GM21717 (cell line): ENCODE measurements around the gene FCN2.

Source experiments
- ATAC-seq: cut with Tn5 transposase; IDR thresholded peaks from one replicate; pipeline ENCODE4 v1.9.1; 2021; ENCODE audit warnings: mild to moderate bottlenecking, moderate library complexity; ENCODE audit not compliant: unreplicated experiment

The FCN2 gene

DNA sequence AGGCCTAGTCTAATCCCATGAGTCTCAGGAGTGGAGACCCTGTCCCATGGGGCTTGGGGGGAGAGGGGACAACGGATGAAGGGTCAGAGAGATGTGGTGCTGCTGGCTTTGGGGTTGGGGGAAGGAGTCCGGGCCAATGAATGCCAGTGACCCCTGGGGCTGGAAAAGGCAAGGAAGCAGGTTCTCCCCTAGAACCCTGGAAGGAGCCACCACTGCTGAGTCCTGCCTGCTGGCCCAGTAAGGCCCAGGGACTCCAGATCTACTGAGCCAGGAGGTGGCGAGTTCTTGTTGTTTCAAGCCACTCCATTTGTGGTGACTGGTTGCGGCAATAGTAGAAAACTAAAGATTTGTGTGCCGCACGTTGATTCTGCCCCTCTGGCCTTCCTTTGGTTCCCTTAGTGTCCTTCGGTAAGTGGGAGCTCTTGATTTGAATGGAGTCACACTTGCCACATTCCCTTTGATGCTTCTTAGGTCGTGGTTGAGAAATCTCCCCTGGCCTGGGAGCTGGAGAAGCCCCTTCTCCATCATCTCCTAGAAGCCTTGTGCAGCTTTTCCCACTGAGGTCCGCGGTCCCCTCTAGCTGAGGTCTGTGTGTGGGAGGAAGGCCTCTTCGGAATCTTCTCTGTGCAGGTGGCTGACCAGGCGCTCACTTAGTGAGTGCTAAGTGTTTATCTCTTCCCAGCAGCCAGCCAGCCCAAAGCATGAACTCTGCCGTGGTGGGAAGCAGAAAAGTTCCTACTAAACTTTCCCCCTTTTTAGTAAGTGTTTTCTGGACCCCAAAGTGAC is 28.1 kb downstream of the FCN2 start:
- no peak for ATAC-seq

DNA sequence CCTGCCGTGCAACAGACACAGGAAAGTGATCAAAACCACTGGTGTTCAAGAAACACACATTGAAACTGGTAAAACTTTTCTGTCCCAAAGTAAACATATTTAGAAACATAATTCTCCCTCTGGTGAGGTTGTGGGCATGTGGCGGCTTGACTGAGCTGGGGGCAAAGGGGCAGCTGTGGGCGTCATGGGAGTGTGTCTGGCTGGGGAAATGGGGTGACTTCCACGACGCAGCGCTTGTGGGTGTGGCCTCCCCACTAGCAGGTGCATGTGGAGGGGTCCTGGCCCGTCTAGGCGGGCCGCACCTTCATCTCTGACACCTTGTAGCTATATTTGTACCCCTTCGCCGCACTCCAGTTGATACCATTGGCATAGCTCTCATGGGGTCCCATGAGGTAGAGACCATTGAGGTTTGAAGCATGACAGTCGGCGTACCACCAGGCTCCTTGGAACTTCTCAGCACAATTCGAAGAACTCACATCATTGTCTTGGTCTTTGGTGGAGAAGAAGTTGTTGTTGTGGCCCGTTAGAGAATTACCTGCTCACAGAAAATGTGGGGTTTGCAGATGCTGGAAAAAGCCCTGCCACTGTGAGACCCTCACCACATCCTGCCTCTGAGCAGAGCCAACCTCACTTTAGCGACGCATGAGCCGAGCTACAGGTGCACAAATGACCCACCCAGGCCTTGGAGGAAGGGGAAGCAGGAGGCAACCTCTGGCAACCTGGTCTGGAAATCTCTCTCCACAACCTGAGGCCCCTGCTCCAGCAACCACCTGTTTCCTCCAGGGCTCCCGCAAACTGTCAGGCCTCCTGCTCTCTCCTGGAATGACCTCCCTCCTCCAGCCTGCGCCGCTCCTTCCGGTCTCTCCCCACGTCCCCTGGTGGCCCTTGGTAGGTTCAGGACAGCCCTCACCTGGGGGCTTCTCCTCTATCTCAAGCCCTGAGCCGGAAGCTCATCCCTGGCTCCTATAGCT is 29.2 kb downstream of the FCN2 start:
- no peak for ATAC-seq

DNA sequence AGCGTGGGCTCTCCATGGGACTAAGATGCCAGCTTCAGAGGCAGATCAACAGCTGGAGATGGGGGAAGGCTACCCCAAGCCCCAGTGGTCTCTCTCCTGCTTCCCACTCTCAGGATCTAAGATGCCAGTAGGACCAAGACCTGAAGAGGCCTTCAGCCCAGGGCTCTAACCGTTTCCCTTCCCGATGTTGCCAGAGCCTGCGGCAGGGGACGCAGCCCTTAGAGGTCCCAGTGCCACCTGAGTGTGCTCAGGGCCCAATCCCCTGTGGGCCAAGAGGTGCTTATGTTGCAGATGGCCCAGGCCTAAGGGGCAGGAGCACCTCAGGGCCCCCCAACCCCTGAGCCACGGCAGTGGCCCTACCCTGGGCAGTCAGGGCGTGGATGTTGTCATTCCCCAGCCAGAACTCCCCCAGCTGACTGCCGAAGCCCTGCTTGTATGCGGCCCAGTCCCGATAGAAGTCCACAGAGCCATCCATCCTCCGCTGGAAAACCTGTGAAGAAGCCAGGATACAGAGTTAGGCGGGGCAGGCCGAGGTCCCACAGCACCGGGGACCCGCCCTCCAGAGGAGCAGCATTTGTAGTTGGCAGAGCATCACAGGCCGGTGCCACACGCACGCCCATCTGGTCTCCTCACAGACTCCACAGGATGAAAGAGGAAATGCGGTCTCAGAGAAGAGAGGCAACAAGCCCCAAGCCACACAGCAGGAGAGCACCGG is 31.7 kb downstream of the FCN2 start:
- ATAC-seq, result no peak

DNA sequence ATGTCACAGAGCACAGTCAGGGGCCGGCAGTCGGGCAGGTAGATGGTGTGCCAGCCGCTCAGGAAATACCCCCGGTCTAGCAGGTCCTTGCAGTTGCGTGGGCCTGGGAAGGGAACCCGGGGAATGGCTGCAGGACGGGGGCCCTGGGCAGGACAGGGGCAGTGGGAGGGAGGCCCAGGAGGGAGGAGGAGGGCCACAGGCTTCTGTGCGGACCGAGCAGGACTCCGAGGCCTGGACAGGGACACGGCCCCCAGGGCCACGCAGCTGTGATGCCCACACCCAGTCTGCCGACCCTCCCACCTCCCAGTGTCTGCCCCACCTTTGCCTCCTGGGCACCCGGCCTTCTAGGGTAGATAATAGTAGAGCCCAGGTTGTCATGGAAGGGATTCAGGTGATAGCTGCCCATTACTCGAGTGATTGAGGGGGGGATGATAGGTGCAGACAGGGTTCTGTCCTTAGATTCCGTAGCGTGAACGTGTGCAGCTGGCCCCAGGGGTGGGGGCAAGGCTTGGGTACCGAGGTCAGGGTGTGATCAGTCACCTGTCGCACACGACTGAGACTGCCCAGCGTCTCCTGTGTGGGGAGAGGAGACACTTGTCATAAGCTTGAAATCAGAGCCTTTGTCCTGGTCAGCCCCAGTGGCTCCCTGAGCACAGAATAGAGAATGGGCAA is 32.6 kb downstream of the FCN2 start:
- no peak for ATAC-seq

DNA sequence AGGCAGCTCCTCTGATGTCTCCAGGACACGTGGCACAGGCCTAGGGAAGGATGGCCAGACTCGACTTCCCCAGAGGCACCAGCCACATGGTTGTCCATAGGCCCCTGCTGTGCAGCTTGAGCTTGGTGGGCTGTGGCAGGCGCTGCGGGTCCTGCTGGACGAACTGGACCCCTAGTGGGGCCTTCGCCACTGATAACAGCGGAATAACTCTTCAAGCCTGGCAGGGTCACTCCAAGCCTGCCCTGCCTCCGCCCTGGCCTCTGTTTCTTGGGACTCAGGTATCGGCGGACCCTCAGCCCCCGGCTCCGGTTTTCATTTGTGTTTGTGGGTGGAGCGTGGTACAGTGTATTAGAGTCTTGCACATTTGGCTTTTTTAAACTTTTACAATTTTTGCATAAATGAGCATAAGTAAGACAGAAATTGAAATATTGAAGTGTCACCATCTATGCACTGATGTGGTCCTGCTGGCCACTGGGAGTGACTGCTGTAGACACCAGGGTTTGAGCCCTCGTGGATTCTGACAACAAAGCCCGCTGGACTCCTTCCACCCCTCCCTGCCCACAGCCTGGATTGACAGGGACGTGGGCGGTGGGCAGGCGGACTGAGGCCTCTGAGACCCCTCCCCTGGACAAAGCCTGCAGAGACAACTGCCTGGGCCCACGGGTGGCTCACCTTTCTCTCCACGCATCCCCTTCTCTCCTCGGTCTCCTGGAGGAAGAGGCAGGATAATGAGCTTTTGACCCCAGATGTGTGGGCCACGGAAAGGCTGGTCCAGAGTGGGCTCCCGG is 33.3 kb downstream of the FCN2 start:
- ATAC-seq, result no peak

DNA sequence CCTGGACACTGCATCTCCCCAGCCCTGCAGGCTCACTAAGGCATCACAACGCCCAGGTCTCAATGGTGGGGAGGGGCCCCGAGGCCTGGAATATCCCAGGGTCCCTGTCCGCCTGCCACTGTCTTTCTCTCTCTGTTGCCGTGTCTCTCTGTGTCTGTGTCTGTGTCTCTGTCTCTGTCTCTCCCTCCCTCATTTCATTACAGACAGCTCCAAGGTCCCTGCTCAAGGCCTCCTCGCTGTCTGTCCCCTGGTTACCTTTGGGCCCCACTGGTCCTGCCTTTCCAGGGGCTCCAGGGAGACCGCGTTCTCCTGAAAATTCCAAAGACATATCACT is 33.9 kb downstream of the FCN2 start:
- ATAC-seq, result no peak

DNA sequence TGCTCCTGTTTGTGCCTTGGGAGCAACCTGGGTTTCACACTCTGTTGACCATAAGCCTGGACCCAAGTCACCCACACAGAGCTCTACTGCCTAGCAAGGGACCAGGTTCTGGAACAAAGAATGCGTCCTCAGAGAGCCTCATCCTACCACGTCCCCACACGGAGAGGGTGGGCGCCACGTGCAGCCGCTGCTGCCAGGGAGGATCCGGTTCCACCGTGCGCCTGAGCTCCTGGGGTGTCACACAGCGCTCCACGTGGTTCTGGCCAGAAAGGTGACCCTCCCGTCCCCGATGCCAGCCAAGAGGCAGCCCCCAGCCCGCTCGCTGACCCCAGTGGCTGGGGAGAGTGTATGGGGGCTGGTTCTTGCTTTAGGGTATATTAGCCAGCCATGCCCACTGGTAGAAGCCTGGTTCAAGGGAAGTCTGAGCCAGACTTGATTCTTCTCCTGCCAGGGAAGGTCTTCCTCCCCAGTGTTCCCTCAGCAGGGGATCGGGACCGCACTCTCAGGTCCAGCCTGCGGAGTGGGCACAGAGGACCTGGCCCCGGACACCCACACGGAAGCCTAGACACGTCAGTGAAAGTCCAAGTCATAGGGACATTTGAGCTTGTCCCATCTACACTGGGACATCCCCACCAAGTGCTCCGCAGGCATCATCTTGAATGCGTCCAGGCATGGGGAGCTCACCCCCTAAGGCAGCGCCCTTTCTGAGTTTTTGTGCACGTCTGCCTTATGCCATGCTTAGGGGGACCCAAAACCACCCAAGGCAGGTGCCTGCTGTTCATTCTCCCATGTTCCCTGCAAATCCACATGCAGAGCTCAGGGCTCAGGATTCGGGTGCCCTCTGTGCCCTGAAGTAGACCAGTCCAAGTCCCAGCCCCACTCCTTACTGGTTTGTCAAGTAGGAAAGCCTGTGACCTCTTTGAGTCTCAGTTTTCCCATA is 34.7 kb downstream of the FCN2 start:
- ATAC-seq, result no peak

DNA sequence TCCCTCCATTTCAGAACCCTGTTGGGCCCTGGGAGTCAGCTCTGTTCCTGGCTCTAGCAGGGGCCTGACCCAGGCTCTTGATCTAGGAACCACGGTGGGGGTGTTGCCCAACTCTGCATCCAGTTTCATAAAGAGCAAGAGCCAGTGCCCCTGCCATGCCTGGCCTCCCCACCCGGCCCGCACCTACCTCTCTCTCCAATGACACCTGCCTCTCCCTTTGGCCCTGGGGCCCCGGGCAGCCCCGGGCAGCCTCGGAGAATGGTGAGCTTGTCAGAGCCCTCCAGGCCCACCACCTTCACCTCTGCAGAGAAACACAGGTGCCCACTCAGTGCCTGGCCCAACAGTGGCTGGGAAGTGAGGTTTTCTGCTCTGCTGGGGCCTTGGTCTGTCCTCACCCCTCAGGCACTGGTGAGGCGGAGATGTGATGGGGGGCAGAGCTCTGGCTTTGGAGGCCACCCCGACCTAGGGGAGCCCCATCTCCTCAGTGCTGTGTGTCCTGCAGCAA is 35.6 kb downstream of the FCN2 start:
- ATAC-seq, result no peak

DNA sequence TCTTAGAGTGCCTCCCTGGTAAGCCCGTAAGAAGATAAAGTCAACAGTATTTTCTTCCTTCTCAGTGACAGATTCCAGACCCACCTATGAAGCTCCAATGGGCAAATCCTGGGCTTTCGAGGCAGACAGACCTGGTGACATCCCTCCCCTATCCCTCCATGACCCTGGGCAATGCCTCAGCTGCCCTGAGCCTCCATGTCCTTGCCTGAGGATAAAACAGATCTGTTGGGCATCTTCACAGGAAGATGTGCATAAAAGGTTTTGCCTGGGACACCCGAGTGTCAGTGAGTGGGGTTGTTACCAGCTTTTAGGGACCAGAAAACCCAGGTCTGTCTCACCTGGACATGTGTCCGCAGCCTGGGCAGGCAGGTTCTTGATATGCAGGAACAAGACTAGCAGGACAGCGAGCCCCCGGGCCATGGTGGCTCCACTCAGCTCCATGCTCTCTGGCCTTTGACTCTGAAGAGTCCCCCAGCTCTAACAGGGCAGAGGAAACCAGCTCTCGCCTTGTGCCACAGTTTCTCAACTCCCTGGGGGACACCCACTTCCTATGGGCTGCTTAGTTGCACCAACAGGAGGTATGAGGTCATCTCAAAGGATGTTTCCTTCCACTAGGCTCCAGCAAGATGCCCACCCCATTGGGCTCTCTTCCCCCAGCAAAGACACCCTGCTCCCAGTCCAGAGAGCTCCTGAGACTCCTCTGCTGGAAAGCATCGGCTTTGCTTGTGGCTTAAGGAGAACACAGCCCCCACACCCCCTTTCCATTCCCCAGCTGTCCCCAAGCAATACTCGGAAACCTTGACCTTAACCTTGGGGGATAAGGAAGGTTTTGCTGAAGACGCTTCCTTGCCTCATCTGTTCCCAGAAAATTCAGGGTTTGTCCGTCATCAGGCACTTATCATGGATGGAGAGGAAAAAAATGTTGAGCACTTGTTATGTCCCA is 37.1 kb downstream of the FCN2 start, which contains the start of gene FCN1:
FCN1 (minus strand) TSS at position 482 of the 943 bp plus-strand sequence; CDS start at position 441, 41 bp downstream.
- ATAC-seq, result no peak

DNA sequence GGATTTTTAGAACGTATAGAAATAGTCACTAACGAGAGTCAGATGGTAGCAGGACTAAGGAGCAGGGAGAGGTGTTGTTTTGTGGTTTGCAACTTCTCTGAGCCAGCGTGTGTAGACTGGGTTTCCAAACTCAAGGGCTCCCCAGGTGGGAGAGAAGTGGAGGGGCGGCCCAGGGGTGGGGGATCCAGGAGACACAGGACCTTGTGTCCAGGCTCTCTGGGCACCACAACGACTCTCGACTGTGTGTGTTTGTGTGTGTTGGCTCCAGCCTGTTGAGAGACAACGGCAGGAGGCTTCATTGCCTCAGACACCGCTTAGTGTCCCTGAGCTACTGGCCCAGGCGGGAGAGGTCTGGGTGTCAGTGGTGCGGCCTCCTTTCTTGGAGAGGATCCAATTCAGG is 38.0 kb downstream of the FCN2 start:
- ATAC-seq, result no peak

DNA sequence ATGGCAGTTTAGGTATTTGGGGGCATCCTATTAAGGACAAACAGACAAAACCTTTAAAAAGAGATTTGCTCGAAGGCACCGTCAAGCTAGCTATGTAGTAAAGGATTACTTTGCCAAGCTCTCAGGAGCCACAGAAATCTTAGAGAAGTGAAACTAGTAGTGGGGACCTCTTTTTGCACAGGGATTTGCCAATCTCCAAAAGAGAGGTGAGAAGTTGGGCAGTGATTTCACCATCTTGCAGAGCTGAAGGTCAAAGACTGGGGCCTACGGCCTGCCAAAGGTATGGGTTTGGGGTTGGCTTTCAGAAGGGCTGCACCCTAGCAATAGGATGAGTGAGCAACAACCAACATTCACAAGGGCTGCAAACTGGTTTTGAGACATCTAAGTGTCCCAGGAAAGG is 38.7 kb downstream of the FCN2 start:
- ATAC-seq, result no peak

DNA sequence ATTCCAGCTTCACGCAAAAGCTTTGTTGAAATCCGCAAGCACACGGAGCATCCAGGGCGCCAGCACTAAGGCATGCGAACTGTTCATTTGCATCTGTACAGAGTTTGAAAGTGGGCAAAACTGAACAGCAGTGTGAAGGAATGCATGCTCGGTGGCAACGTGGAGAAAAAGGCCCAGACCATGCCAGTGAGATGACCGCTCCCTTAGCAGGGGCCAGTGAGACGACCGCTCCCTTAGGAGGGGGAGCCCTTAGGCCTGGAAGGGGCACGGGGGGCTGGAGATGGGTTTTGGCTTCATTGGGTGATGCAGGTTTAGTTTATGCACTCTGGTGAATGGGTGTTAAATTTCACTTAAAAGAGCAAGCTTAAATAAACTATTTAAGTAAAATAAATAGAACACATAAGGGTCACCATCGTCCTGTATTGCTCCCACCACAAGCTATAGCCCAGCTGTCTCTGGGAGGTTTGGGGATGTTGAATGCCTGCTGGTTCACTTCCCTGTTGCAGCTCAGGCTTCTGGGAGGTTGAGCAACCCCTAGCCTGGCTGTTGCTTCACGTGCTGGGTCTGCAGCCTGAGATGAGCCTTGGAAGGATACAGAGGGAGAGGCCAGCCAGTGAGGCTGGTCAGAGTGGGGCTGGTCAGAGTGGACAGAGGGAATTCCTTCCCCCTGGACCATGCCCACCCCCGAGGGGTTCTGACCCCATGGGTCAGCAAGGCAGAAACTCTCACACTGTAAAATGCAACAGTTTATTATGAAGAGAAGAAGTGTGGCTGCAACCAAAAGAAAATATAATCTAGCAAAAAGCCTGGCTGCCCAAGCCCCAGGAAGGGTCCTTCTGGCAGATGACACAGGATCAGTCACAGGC is 41.7 kb downstream of the FCN2 start:
- ATAC-seq, result no peak

DNA sequence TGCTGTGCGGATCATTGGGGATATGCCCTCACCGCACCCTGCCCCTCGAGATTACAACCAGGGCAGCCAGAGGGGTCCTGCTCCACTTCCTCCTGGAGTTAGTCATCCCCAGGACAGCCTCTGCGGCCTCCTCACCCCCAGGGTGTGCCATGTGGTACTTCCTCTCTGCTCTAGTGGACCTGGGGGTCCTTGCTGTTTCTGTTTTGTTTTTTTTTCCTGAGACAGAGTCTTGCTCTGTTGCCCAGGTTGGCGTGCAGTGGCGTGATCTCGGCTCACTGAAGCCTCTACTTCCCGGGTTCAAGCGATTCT is 42.3 kb downstream of the FCN2 start:
- ATAC-seq, result no peak

DNA sequence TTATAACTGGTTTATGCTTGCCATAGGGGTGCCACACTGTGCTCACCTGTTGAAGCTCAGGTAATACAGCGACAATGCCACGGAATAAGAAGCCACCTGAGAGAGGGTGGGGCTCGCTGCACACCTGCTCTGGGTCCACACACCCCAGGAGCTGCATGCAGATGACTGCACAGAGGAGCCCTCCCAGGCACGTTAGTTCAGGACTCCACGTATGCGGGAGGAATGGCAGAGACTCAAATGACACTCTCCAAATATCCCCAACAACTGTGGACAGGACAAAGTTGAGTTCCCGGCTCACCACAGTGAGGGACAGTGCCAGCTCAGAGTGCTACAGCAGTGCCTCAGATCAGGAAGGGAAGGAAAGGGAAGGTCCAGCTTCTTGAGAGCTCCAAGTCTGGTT is 42.9 kb downstream of the FCN2 start:
- ATAC-seq, result no peak

DNA sequence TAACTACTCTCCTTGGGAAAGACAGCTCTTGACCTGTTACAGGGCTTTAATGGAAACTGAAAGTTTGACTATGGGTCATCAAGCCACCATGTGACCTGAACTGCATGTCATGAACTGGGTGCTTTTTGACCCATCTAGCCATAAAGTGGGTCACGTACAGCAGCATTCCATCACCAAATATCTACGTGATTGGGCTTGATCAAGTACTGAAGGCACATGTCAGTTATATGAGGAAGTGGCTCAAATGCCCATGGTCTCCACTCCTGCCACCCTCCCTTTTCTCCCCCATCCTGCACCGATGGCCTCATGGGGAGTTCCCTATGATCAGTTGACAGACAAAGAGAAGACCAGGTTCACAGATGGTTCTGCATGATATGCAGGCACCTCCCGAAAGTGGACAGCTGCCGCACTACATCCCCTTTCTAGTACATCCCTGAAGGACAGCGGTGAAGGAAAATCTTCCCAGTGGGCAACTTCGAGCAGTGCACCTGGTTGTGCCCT is 44.5 kb downstream of the FCN2 start:
- ATAC-seq, result no peak

DNA sequence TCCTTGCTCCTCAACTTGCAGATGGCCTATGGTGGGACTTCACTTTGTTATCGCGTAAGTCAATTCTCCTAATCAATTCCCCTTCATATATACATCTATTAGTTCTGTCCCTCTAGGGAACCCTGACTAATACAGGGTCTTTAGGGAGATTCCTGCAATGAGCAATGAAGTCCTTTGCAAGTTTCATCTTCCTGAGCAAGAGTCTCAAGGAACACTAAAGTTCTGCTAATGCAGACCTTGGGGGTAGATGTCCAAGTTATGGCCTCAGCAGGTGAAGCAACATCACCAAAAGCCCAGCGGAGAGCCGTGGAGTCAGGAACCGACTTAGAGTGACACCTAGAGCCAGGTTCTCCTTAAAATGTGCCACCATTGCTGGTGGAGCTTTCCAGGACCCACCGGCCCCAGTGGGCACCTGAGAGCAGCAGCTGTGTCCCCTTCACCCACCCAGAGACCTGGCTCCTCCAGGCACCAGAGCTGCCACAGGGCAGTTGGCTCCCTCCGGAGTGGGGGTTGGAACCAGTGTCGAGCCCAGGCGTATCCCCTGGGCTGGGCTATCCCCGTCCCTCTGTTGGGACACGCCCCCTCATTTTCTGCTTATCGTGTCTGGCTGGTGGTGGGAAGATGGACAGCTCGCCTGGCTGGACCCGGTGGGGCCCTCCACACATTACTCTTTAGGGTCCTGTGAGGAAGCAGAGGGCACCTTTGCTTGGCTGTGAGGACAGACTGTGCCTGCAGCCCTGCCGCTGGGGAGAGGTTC is 48.0 kb downstream of the FCN2 start:
- no peak for ATAC-seq
